HL-60 (cell line): ENCODE results near the gene CTDSP1.

Experiments used
- CTCF ChIP-seq: IDR thresholded peaks from one replicate; pipeline ENCODE4 v1.5.1; 2011; ENCODE audit warnings: low read length, control low read depth, inconsistent platforms; ENCODE audit not compliant: insufficient read depth
- GABPA ChIP-seq: IDR thresholded peaks from 2 replicates; pipeline ENCODE4 v1.6.1; 2012; ENCODE audit warnings: low read depth
- POLR2AphosphoS5 ChIP-seq: IDR thresholded peaks from 2 replicates; pipeline ENCODE4 v1.6.1; 2012; ENCODE audit warnings: low read depth

GRCh38 chr2:218389333-218390150, 10.1 kb upstream of the CTDSP1 start:
- TF ChIP-seq CTCF (no peak), POLR2AphosphoS5 (no peak), GABPA (no peak)
